Stimulated activated CD4-positive, alpha-beta T cell treated with anti-CD3 and anti-CD28 coated beads, Interleukin-2, amount 100 ng/mL, for 48 hours (primary cell): ENCODE data around the gene WFDC6.

Source experiments
- DNase-seq, 2 donors: peaks; one replicate each; pipeline ENCODE4 v3.0.0-alpha.2; 2020

The WFDC6 gene

DNA sequence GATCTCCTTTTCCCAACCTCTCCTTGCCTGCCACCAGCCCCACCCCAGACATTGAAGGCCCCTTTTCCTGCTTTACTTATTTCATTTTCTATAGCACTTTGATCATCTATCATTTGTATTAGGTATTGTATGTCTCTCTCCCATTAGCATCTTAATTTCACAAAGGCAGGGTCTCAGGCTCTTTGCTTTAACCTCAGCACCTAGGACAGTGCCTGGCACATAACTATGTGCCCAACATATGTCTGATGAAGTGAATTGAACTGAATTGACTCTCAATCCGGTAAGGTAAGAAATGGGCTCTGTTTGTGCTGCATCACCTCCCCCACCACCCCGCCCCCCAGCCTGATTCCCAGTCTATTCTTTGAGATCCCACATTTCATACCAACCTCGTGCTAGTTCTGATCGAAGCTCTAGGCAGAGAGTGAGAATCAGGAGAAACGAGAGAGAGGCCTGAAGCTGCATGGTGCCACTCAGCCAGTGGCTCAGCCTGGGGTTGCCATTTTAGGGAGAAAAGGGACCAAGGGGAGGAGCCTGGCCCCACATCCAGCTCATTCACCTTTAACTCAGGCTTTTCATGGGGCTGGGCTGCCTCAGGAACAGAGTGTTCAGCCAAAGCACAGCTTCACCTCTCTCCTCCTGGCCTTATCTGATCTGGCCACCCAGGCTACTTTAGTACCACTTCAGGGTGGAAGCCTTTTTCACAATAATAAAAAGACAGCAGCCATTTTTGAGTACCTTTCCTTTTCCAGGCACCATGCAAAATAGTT, 24.0 kb downstream of the WFDC6 start, which contains the start of gene SPINT3:
SPINT3 (minus strand) TSS at position 476 of the 767 bp plus-strand sequence; CDS start at position 462, 14 bp downstream.
- no peak for DNase-seq

DNA sequence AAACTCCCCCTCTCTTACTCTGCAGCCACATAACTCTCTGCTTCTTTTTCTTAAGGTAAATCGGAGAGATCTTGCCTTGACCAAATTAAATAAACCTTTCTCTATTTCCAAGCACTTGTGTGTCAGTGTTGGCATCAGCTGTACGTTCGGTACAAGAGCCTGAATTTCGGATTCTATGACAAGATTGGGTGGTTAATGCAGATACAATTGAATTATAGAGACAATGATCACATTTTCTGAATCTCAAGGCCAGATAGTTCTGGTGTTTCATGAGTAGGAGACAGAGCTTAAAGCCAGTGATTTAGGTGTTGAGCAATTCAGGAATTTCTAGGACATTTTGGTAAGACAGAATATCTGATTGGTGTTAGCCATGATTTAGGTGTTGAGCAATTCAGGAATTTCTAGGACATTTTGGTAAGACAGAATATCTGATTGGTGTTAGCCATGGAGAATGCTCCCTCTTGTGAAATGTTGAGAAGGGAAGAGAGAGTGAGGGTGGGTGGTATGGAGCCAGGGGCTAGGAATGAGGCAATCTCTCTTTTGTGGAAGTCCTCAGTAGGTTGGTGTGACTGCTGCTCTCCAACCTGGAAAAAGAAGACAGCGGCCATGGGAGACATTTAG, 28.9 kb downstream of the WFDC6 start:
- DNase-seq: no peak

DNA sequence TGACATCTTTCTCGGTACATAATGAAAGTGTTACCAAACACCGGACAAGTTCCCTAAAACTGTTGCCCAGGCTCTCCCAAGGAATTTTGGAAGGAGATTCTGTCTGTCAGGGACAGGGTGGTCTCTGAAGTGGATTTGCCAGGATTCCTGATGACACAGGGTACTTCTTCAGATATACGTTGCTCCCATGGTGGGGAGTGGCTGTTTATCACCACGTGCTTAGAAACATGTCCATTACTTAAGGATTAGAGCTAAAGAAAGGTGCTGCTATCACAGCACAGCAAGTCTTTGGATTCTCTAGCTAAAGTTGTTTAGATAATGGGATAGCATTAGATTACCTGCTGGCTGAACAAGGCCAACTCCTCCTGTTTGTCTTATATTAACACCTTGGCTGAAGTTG, 30.2 kb downstream of the WFDC6 start:
- no peak for DNase-seq

- DNase-seq: no peak
Measured at GRCh38 chr20:45508068-45508886, 31.0 kb downstream of the WFDC6 start.

GRCh38 chr20:45507011-45507820, 32.1 kb downstream of the WFDC6 start:
- DNase-seq: no peak

DNA sequence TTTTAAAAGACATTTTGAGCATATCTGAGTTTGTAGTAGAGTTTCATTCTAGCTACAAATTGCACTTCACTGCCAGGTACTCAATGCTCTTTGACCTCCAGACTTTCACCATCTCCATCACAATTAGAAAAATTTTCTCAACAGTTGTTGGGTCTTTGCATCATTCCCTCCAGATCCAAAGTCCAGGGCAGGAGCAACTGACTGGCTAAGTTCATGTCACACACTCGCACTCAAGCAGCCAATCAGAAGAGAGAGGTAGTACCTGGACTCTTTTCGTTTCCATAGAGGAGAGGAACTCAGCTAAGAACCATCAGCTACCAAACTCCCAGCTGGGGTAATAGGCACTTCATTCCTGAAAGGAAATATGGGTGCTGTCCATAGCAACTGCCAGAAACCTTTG, 32.9 kb downstream of the WFDC6 start:
- no peak for DNase-seq

DNA sequence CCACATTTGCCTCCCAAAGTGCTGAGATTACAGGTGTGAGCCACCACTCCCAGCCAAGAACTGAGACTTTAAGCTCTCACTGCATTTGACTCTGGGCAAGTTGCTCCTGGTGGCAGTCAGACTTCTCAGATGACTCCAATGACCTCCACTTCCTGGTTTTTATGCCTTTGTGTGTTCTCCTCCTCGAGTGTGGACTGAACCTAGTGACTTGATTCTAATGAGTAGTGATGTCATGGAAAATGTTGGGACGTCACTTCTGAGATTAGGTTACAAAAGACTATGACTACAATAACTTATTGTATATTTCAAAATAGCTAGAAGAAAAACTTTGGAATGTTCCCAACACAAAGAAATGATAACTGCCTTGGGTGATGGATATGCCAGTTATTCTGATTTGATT, 35.9 kb downstream of the WFDC6 start:
- no peak for DNase-seq

- DNase-seq: no peak
Measured at GRCh38 chr20:45502561-45502960, 36.7 kb downstream of the WFDC6 start.

GRCh38 chr20:45501600-45501999, 37.7 kb downstream of the WFDC6 start:
- DNase-seq: no peak

- no peak for DNase-seq
Measured at GRCh38 chr20:45500022-45500421, 39.3 kb downstream of the WFDC6 start.

DNA sequence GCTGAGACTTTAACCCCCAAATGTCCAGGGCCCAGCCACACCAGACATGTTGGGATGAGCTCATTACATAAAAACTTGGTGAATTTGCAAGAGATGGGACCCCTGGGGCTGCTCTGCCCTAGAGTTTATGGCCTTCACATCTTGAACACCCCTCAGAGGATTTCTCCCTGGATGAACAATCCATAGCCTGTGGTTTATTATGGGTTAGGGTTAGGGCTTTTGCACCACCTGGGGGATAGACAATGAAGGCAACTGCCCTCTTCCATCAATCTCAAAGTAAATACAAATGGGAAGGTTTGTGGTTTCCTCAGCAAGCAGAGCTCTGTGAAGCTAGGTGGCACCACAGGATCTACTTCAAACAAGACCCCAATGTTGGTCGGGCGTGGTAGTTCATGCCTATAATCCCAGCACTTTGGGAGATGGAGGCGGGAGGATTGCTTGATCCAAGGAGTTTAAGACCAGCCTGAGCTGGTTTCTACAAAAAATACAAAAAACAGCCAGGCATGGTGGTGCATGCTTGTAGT, 41.2 kb downstream of the WFDC6 start:
- no peak for DNase-seq

DNA sequence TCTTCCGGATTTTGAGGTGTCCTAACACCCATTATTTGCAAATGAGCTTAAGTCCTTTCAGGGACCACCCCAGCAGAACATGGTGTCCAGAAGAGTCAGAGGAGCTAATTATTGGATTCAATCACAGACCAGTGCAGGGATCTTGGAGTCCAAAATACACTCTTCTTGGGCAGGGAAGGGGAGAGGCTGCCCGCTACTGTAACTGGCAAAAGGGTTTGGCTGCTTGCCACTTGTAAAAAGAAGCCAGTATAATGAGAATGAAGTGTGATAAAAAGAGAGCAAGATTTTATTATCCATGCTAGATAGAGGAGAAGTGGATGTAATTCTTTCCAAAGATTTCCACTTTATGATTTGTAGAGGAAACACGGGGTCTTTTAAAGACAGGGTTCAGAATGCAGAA, 43.1 kb downstream of the WFDC6 start:
- DNase-seq: no peak

DNA sequence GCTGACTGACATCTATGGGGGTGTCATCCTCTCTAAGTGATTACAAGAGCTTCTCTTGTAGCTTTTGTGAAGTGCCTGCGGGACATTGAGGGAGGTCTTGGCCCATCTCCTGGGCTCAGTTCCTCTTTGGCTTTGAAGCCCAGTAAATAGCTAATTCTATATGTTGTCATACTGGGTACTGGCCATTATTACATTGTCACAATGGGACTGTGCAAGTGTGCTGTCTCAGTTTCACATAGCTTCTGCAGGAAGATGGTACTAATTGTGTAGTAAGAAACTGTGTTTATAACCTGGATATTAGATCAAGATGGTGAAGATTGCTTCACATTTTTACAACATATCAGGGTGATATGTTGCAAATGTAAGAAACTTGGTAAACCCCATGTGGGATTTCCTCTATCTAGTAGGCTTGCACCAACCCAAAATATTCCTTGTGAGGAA, 43.8 kb downstream of the WFDC6 start:
- DNase-seq: no peak

GRCh38 chr20:45489083-45489531, 50.2 kb downstream of the WFDC6 start:
- DNase-seq: no peak

DNA sequence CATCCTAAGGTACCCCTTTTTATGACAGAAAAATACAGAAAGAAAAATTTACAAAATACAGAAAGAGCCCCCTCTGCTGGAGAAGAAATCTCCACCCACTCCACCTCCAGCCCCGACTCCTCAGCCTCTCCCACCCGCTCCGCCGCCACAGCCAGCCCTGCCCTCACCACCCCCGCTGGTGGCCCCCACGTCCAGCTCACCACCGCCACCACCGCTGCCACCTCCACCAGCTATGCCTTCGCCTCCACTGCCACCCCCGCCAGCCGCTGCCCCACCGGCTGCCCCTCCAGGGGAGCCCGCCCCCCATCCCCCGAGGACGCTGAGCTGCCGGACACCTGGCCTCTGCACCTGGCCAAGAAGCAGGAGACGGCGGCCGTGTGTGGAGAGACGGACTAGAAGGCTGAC, 52.0 kb downstream of the WFDC6 start:
- DNase-seq: no peak

DNA sequence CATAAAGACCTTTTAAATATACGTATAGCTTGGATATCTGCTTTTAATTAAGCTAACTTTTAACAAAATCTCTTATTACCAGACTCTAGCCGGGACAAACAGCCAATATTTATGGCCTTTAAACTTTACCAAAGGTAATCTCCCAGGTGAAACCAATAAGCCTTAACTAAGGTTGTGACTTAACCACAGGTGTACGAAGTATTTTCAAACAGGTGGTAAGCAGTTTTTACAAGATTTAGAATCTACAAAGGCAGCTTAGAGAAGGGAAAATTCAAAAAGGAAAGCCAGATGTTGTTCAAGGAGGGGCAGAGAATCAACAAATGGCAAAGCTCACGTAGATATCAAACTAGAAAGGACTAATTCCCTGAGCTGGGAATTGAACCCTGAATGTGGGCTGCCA, 53.9 kb downstream of the WFDC6 start:
- no peak for DNase-seq

- no peak for DNase-seq
Measured at GRCh38 chr20:45484676-45485075, 54.6 kb downstream of the WFDC6 start.
